SK-N-SH treated with all-trans-retinoic acid at 6 μM for 48 hours (cell line): ENCODE data around the gene GLRA1.

Source experiments
- ATAC-seq: fragments of 200-7000 bp; cut with Tn5 transposase; 3 replicates; pipeline ENCODE4 v1.9.1; 2020; ENCODE audit warnings: mild to moderate bottlenecking, moderate library complexity
- ARNTL ChIP-seq: fragments of 450-650 bp; formaldehyde crosslinking; IDR thresholded peaks from 2 replicates; pipeline ENCODE4 v1.5.0; 2020; ENCODE audit warnings: low read depth, mild to moderate bottlenecking, moderate library complexity, borderline replicate concordance
- BACH2 ChIP-seq: fragments of 250-450 bp; sonication (Bioruptor Pico); IDR thresholded peaks from 2 replicates; pipeline ENCODE4 v1.9.0; 2021; ENCODE audit warnings: mild to moderate bottlenecking, borderline replicate concordance
- CSDC2 ChIP-seq: fragments of 250-450 bp; sonication (Bioruptor Pico); IDR thresholded peaks from 2 replicates; pipeline ENCODE4 v1.5.0; 2020; ENCODE audit warnings: mild to moderate bottlenecking, moderate library complexity
- CSRNP3 ChIP-seq: fragments of 250-450 bp; sonication (Bioruptor Pico); IDR thresholded peaks from 2 replicates; pipeline ENCODE4 v1.5.1; 2021; ENCODE audit warnings: mild to moderate bottlenecking, moderate library complexity
- ESRRG ChIP-seq: fragments of 250-450 bp; sonication (Bioruptor Pico); IDR thresholded peaks from 2 replicates; pipeline ENCODE4 v1.6.1; 2021; ENCODE audit warnings: mild to moderate bottlenecking
- GLIS3 ChIP-seq: fragments of 250-450 bp; sonication (Bioruptor Pico); IDR thresholded peaks from 2 replicates; pipeline ENCODE4 v1.5.0; 2020; ENCODE audit warnings: mild to moderate bottlenecking, moderate library complexity
- ISL1 ChIP-seq: fragments of 250-450 bp; sonication (Bioruptor Pico); IDR thresholded peaks from 2 replicates; pipeline ENCODE4 v2.1.2; 2022; ENCODE audit warnings: mild to moderate bottlenecking, moderate library complexity
- OSR1 ChIP-seq: fragments of 250-450 bp; sonication (Bioruptor Pico); IDR thresholded peaks from 2 replicates; pipeline ENCODE4 v1.8.0; 2022; ENCODE audit warnings: moderate library complexity, mild to moderate bottlenecking, inconsistent platforms
- PPARA ChIP-seq: fragments of 250-450 bp; sonication (Bioruptor Pico); IDR thresholded peaks from 2 replicates; pipeline ENCODE4 v1.5.0; 2020; ENCODE audit warnings: mild to moderate bottlenecking, borderline replicate concordance
- RARB ChIP-seq: fragments of 250-450 bp; sonication (Bioruptor Pico); IDR thresholded peaks from 2 replicates; pipeline ENCODE4 v1.8.0; 2021; ENCODE audit warnings: mild to moderate bottlenecking, moderate library complexity
- SNAI2 ChIP-seq: fragments of 250-450 bp; sonication (Bioruptor Pico); IDR thresholded peaks from 2 replicates; pipeline ENCODE4 v1.5.0; 2020; ENCODE audit warnings: mild to moderate bottlenecking, moderate library complexity
- TCF4 ChIP-seq: fragments of 250-450 bp; sonication (Bioruptor Pico); IDR thresholded peaks from 2 replicates; pipeline ENCODE4 v1.8.0; 2021; ENCODE audit warnings: mild to moderate bottlenecking, moderate library complexity, borderline replicate concordance
- TOX ChIP-seq: fragments of 250-450 bp; sonication (Bioruptor Pico); IDR thresholded peaks from 2 replicates; pipeline ENCODE4 v1.8.0; 2021; ENCODE audit warnings: mild to moderate bottlenecking, moderate library complexity, borderline replicate concordance
- ZC3H10 ChIP-seq: fragments of 250-450 bp; sonication (Bioruptor Pico); IDR thresholded peaks from 2 replicates; pipeline ENCODE4 v1.5.1; 2021; ENCODE audit warnings: mild to moderate bottlenecking, moderate library complexity
- ZFP3 ChIP-seq: fragments of 250-450 bp; sonication (Bioruptor Pico); IDR thresholded peaks from 2 replicates; pipeline ENCODE4 v1.5.0; 2020; ENCODE audit warnings: mild to moderate bottlenecking, moderate library complexity
- ZNF565 ChIP-seq: fragments of 450-650 bp; formaldehyde crosslinking; conservative IDR thresholded peaks from 2 replicates; pipeline ENCODE4 v1.5.0; 2020; ENCODE audit warnings: low read depth, mild to moderate bottlenecking, moderate library complexity
- ZNF70 ChIP-seq: fragments of 450-650 bp; formaldehyde crosslinking; IDR thresholded peaks from 2 replicates; pipeline ENCODE4 v1.5.0; 2020; ENCODE audit warnings: mild to moderate bottlenecking, moderate library complexity
- ZNF8 ChIP-seq: fragments of 450-650 bp; formaldehyde crosslinking; IDR thresholded peaks from 2 replicates; pipeline ENCODE4 v1.5.0; 2020; ENCODE audit warnings: mild to moderate bottlenecking, moderate library complexity
- TF ChIP-seq, protein P1 (sequence below): fragments of 250-450 bp; sonication (Bioruptor Pico); IDR thresholded peaks from 2 replicates; pipeline ENCODE4 v1.8.0; 2020; ENCODE audit warnings: mild to moderate bottlenecking, moderate library complexity, borderline replicate concordance
- TF ChIP-seq, protein P2 (sequence below): fragments of 250-450 bp; sonication (Bioruptor Pico); IDR thresholded peaks from 2 replicates; pipeline ENCODE4 v1.8.0; 2021; ENCODE audit warnings: low read depth, mild to moderate bottlenecking, moderate library complexity, borderline replicate concordance
- TF ChIP-seq, protein P3 (sequence below): fragments of 250-450 bp; sonication (Bioruptor Pico); IDR thresholded peaks from 2 replicates; pipeline ENCODE4 v1.5.1; 2020; ENCODE audit warnings: low read depth, mild to moderate bottlenecking, moderate library complexity

Gene GLRA1

GRCh38 chr5:151820271-151820670, 104.4 kb downstream of the GLRA1 start (continued):
- TF ChIP-seq, protein P1, sequence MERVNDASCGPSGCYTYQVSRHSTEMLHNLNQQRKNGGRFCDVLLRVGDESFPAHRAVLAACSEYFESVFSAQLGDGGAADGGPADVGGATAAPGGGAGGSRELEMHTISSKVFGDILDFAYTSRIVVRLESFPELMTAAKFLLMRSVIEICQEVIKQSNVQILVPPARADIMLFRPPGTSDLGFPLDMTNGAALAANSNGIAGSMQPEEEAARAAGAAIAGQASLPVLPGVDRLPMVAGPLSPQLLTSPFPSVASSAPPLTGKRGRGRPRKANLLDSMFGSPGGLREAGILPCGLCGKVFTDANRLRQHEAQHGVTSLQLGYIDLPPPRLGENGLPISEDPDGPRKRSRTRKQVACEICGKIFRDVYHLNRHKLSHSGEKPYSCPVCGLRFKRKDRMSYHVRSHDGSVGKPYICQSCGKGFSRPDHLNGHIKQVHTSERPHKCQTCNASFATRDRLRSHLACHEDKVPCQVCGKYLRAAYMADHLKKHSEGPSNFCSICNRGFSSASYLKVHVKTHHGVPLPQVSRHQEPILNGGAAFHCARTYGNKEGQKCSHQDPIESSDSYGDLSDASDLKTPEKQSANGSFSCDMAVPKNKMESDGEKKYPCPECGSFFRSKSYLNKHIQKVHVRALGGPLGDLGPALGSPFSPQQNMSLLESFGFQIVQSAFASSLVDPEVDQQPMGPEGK (CRISPR knock-in tag): no peak
- no peak for TF ChIP-seq ARNTL (CRISPR knock-in tag)

DNA sequence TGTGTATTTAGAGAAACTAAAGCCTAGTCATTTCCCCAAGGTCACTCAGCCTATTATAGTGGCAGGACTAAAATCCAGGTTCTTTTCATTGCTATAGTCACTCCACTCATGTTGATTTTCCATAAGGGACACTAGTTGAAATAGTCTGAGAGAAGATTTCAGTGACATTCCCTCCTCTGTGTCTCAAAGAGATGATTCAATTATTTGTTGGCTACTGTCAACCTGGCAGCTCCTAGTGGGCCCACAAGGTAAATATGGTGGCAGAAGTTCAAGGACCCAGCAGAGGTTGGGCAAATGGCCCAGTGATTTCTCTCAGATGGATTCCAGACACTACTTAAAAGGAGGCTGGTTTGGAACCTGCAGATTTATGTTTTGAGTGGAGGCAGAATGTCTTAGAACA, 104.8 kb downstream of the GLRA1 start:
- TF ChIP-seq PPARA (CRISPR knock-in tag) (no peak), ESRRG (no peak), ISL1 (peak; percentile 34; the same call in 1 of the 2 replicates)
- TF ChIP-seq, protein P2, sequence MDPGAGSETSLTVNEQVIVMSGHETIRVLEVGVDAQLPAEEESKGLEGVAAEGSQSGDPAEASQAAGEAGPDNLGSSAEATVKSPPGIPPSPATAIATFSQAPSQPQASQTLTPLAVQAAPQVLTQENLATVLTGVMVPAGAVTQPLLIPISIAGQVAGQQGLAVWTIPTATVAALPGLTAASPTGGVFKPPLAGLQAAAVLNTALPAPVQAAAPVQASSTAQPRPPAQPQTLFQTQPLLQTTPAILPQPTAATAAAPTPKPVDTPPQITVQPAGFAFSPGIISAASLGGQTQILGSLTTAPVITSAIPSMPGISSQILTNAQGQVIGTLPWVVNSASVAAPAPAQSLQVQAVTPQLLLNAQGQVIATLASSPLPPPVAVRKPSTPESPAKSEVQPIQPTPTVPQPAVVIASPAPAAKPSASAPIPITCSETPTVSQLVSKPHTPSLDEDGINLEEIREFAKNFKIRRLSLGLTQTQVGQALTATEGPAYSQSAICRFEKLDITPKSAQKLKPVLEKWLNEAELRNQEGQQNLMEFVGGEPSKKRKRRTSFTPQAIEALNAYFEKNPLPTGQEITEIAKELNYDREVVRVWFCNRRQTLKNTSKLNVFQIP (CRISPR knock-in tag): no peak
- no peak for ATAC-seq

- ATAC-seq: no peak
- TF ChIP-seq BACH2 (no peak), ARNTL (CRISPR knock-in tag) (no peak), ZNF8 (CRISPR knock-in tag) (no peak), ZFP3 (CRISPR knock-in tag) (no peak), TCF4 (no peak), ESRRG (no peak), PPARA (CRISPR knock-in tag) (no peak), ZNF70 (CRISPR knock-in tag) (no peak), TOX (no peak), CSRNP3 (no peak), OSR1 (CRISPR knock-in tag) (no peak), ZC3H10 (CRISPR knock-in tag) (no peak), SNAI2 (CRISPR knock-in tag) (no peak)
- TF ChIP-seq, protein P3, sequence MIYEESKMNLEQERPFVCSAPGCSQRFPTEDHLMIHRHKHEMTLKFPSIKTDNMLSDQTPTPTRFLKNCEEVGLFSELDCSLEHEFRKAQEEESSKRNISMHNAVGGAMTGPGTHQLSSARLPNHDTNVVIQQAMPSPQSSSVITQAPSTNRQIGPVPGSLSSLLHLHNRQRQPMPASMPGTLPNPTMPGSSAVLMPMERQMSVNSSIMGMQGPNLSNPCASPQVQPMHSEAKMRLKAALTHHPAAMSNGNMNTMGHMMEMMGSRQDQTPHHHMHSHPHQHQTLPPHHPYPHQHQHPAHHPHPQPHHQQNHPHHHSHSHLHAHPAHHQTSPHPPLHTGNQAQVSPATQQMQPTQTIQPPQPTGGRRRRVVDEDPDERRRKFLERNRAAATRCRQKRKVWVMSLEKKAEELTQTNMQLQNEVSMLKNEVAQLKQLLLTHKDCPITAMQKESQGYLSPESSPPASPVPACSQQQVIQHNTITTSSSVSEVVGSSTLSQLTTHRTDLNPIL (CRISPR knock-in tag): no peak
- TF ChIP-seq, protein P2 (CRISPR knock-in tag): no peak
These were observed 109.6 kb downstream of the GLRA1 start for GRCh38 chr5:151815051-151815450.

DNA sequence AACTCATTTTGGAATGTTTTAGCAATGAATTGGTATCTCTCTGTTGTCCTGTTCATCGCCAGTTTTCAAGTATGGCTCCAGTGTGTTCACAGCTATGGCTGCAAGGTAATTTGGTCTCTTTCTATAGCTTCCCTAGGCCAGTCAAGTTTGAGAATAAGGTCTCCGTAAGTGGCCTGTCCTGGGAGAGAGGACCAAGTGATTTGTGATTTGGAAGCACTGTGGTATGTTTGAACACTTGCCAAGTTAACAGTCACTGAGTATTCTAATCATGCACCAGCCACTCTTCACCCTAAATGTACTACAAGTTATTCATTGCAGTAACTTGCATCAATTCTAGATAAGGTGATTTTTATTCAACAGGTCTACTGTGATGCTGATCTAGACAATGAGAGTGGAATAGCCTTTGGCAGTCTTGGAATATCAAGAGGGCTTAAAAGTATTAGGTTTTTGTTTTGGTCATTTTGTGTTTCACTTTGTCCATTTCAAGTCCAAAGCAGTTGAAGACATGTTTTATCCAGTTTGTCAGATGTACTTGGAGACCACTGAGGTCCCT, 111.8 kb downstream of the GLRA1 start:
- peak; percentile 18; the same call in 2 of the 3 replicates for ATAC-seq
- TF ChIP-seq OSR1 (CRISPR knock-in tag) (no peak), PPARA (CRISPR knock-in tag) (no peak), CSRNP3 (no peak), GLIS3 (no peak), CSDC2 (no peak), ZFP3 (CRISPR knock-in tag) (no peak), ESRRG (no peak), ISL1 (no peak), ZNF8 (CRISPR knock-in tag) (no peak), ZC3H10 (CRISPR knock-in tag) (no peak), TOX (no peak), ZNF70 (CRISPR knock-in tag) (no peak), SNAI2 (CRISPR knock-in tag) (no peak), BACH2 (no peak), ZNF565 (CRISPR knock-in tag) (no peak), RARB (CRISPR knock-in tag) (no peak)
- TF ChIP-seq, protein P2 (CRISPR knock-in tag): no peak
